Small intestine (tissue), 7 donors: Measurements from ENCODE around the gene ZSCAN1. TPM values are rescaled to one million over a fixed set of nuclear protein-coding genes. Genes with fewer than 3 reads are reported as not detected.

Source experiments
- DNase-seq, 2 donors: peaks; one replicate each; pipeline versions ENCODE4 v3.0.0 to v3.0.0-alpha.2; 2013
- FAIRE-seq: peaks from 2 replicates; lab custom pipeline; 2012; peaks lifted over from hg19 to GRCh38; lab: Jason Lieb, UNC
- H3K27ac ChIP-seq, 3 donors: one replicate each; pipeline ENCODE4 v1.5.1; 2013; ENCODE audit warnings: low read length in 2 of 3, mild to moderate bottlenecking in 2 of 3, control low read depth in 1 of 3, inconsistent platforms in 1 of 3, low read depth in 1 of 3, moderate library complexity in 1 of 3
- H3K27me3 ChIP-seq, 3 donors: one replicate each; pipeline ENCODE4 v1.6.1; 2013; ENCODE audit warnings: low read length in 3 of 3, inconsistent platforms in 1 of 3; ENCODE audit not compliant: control insufficient read depth in 3 of 3, insufficient read depth in 3 of 3
- H3K36me3 ChIP-seq, 3 donors: one replicate each; pipeline ENCODE4 v1.6.1; 2013; ENCODE audit warnings: low read length in 3 of 3, inconsistent platforms in 1 of 3, low read depth in 1 of 3, mild to moderate bottlenecking in 1 of 3, moderate library complexity in 1 of 3; ENCODE audit not compliant: control insufficient read depth in 3 of 3, insufficient read depth in 2 of 3
- H3K4me1 ChIP-seq, 3 donors: one replicate each; pipeline ENCODE4 v1.6.1; 2013; ENCODE audit warnings: low read length in 2 of 3, inconsistent platforms in 1 of 3, low read depth in 1 of 3, mild to moderate bottlenecking in 1 of 3, moderate library complexity in 1 of 3; ENCODE audit not compliant: control insufficient read depth in 3 of 3, insufficient read depth in 2 of 3
- H3K4me3 ChIP-seq, 3 donors: one replicate each; pipeline ENCODE4 v1.5.1; 2013; ENCODE audit warnings: low read length in 3 of 3, control low read depth in 1 of 3, inconsistent platforms in 1 of 3, low read depth in 1 of 3, mild to moderate bottlenecking in 1 of 3, moderate library complexity in 1 of 3
- H3K9me3 ChIP-seq, 2 donors: one replicate each; pipeline ENCODE4 v1.6.1; 2013; ENCODE audit warnings: low read depth in 1 of 2, low read length in 1 of 2; ENCODE audit not compliant: control insufficient read depth in 2 of 2, insufficient read depth in 1 of 2
- WGBS, 3 donors: extraction: QIAGEN DNeasy Blood & Tissue Kit; methylation state at CpG; one replicate each; pipeline ENCODE4 v1.1.7; 2013; 5-methylcytosine and 5-hydroxymethylcytosine counted together
- polyA plus RNA-seq, 4 donors: library from polyadenylated mRNA; stranded (reverse) in 3 of 4; unstranded in 1 of 4; fragments of 200-250 nt in 3 of 4; fragments of 120-200 nt in 1 of 4; gene quantifications; one replicate each; pipeline versions ENCODE4 v1.2.1 to v1.2.3, GENCODE V29; 2013
- donor health status: healthy with polysubstance abuse.
- donor health status: control.
- donor health status: control.
- donor health status: Bipolar disorder and iron deficiency.
- donor health status: healthy.

Gene ZSCAN1
- polyA plus RNA-seq, 4 donors = 0.21 to 0.38 TPM; not detected in 2

- no peak for FAIRE-seq
- WGBS, 3 donors = 95 to 96% (median 96%) methylated on average over 23 to 26 of the region's 26 CpGs
- peaks cover 5 to 93% of the 10 kb centered on the region in 2 donors for H3K9me3 ChIP-seq
- no peaks in the 10 kb centered on the region for H3K4me1 ChIP-seq
- no peaks in the 10 kb centered on the region for H3K27me3 ChIP-seq
- DNase-seq = no peak
- no peaks in the 10 kb centered on the region for H3K36me3 ChIP-seq
- H3K4me3 ChIP-seq = no peak overlapping the region
- H3K27ac ChIP-seq = no peak overlapping the region
These were observed 11.1 kb downstream of the ZSCAN1 start for GRCh38 chr19:58044886-58045285.

- H3K9me3 ChIP-seq = peaks cover 3 to 92% of the 10 kb centered on the region in 2 donors
- DNase-seq = no peak
- H3K4me3 ChIP-seq = no peak overlapping the region
- FAIRE-seq = no peak
- no peak overlapping the region for H3K27ac ChIP-seq
- H3K36me3 ChIP-seq = no peaks in the 10 kb centered on the region
- H3K27me3 ChIP-seq = no peaks in the 10 kb centered on the region
- 90 to 94% (median 94%) methylated on average over 24 of the region's 24 CpGs for WGBS, 3 donors
- no peaks in the 10 kb centered on the region for H3K4me1 ChIP-seq
These were observed 11.7 kb downstream of the ZSCAN1 start for GRCh38 chr19:58045411-58046050.

GRCh38 chr19:58046856-58047255, 13.0 kb downstream of the ZSCAN1 start:
- Histone ChIP-seq H3K4me3 (no peak overlapping the region), H3K36me3 (no peaks in the 10 kb centered on the region), H3K4me1 (no peaks in the 10 kb centered on the region), H3K27me3 (no peaks in the 10 kb centered on the region), H3K27ac (no peak overlapping the region), H3K9me3 (peaks cover 3 to 92% of the 10 kb centered on the region in 2 donors)
- WGBS, 3 donors = 73 to 84% (median 76%) methylated on average over 7 of the region's 7 CpGs
- DNase-seq (no peak), FAIRE-seq (no peak)

- H3K27me3 ChIP-seq = no peaks in the 10 kb centered on the region
- DNase-seq (no peak), FAIRE-seq (no peak)
- 89 to 92% (median 92%) methylated on average over 12 of the region's 12 CpGs for WGBS, 3 donors
- peaks cover 3 to 97% of the 10 kb centered on the region in 2 donors for H3K9me3 ChIP-seq
- H3K36me3 ChIP-seq = no peaks in the 10 kb centered on the region
- H3K4me3 ChIP-seq = no peak overlapping the region
- H3K27ac ChIP-seq = no peak overlapping the region
- no peaks in the 10 kb centered on the region for H3K4me1 ChIP-seq
These were observed 13.8 kb downstream of the ZSCAN1 start for GRCh38 chr19:58047672-58048071.

GRCh38 chr19:58052256-58052655, 18.4 kb downstream of the ZSCAN1 start:
- no peak overlapping the region for H3K4me3 ChIP-seq

GRCh38 chr19:58053480-58054156, 19.8 kb downstream of the ZSCAN1 start:
- Histone ChIP-seq H3K4me3 (no peak overlapping the region), H3K36me3 (no peaks in the 10 kb centered on the region), H3K27me3 (no peaks in the 10 kb centered on the region), H3K27ac (no peak overlapping the region), H3K4me1 (peaks cover 0 to 2% (median 0%) of the 10 kb centered on the region in 3 donors), H3K9me3 (peaks cover 2 to 83% of the 10 kb centered on the region in 2 donors)
- DNase-seq (no peak), FAIRE-seq (no peak)
- 89 to 96% (median 93%) methylated on average over 27 to 30 of the region's 30 CpGs for WGBS, 3 donors

More at GRCh38 chr19:58052256-58052655, 18.4 kb downstream of the ZSCAN1 start:
- 97% methylated on average over 16 of the region's 16 CpGs for WGBS, 3 donors
- peaks cover 4 to 83% of the 10 kb centered on the region in 2 donors for H3K9me3 ChIP-seq
- H3K27me3 ChIP-seq = no peaks in the 10 kb centered on the region
- no peaks in the 10 kb centered on the region for H3K36me3 ChIP-seq
- no peak overlapping the region for H3K27ac ChIP-seq
- no peaks in the 10 kb centered on the region for H3K4me1 ChIP-seq
- FAIRE-seq (no peak), DNase-seq (no peak)

- WGBS, 3 donors = 37 to 49% (median 47%) methylated on average over 37 of the region's 37 CpGs
- peak overlapping the region in 2 of 3 donors; percentile 57 to 74 for H3K27ac ChIP-seq
- H3K4me1 ChIP-seq = peaks cover 0 to 7% (median 0%) of the 10 kb centered on the region in 3 donors
- H3K9me3 ChIP-seq = peaks cover 2 to 72% of the 10 kb centered on the region in 2 donors
- H3K27me3 ChIP-seq = no peaks in the 10 kb centered on the region
- H3K36me3 ChIP-seq = peaks cover 0 to 1% (median 0%) of the 10 kb centered on the region in 3 donors
- FAIRE-seq (no peak), DNase-seq (peak in 1 of 2 donors; percentile 65)
- H3K4me3 ChIP-seq = peak overlapping the region in 1 of 3 donors; percentile 42
These were observed 21.4 kb downstream of the ZSCAN1 start for GRCh38 chr19:58054901-58055874.

- WGBS, 3 donors = 75 to 90% (median 78%) methylated on average over 7 to 8 of the region's 8 CpGs
- peaks cover 2 to 71% of the 10 kb centered on the region in 2 donors for H3K9me3 ChIP-seq
- peaks cover 0 to 4% (median 0%) of the 10 kb centered on the region in 3 donors for H3K36me3 ChIP-seq
These were observed 22.4 kb downstream of the ZSCAN1 start for GRCh38 chr19:58056261-58056660.

More at GRCh38 chr19:58056261-58056660, 22.4 kb downstream of the ZSCAN1 start:
- H3K4me1 ChIP-seq = peaks cover 0 to 7% (median 0%) of the 10 kb centered on the region in 3 donors
- H3K27ac ChIP-seq = no peak overlapping the region
- no peaks in the 10 kb centered on the region for H3K27me3 ChIP-seq
- no peak overlapping the region for H3K4me3 ChIP-seq
- DNase-seq (no peak), FAIRE-seq (no peak)
